ENCODE results near the gene MAN1C1. TPM values are rescaled to one million over a fixed set of nuclear protein-coding genes. Genes with fewer than 3 reads are reported as not detected.

The MAN1C1 gene
- total and polyA plus RNA-seq, 8 donors, result 4.3 to 33.9 (median 6.1) TPM

GRCh38 chr1:25620701-25621350 is 4.2 kb downstream of the MAN1C1 start:
- Histone ChIP-seq H3K4me3 (peak overlapping the region in 1 of 4 donors; percentile 99), H3K36me3 (peaks cover 0 to 4% (median 0%) of the 10 kb centered on the region in 4 donors), H3K27me3 (peaks cover 0 to 6% (median 4%) of the 10 kb centered on the region in 3 donors), H3K9me3 (no peaks in the 10 kb centered on the region), H3K27ac (peak overlapping the region in 2 of 5 donors; percentile 87 to 88), H3K4me1 (peaks cover 26 to 70% (median 51%) of the 10 kb centered on the region in 4 donors)
- TF ChIP-seq POLR2AphosphoS5 (IDR thresholded peaks at IDR 0.05) (no peak), CTCF (IDR thresholded peaks at IDR 0.05) (no peak), POLR2A (IDR thresholded peaks at IDR 0.05) (no peak), EP300 (IDR thresholded peaks at IDR 0.05) (no peak)
- peak in 1 of 2 donors; percentile 1 for DNase-seq
- 84 to 95% (median 90%) methylated on average over 4 of the region's 4 CpGs for WGBS, 5 donors
- intact Hi-C loops (cut with DNase I; ENCODE audit: low total_unique reads), result no loop called here

DNA sequence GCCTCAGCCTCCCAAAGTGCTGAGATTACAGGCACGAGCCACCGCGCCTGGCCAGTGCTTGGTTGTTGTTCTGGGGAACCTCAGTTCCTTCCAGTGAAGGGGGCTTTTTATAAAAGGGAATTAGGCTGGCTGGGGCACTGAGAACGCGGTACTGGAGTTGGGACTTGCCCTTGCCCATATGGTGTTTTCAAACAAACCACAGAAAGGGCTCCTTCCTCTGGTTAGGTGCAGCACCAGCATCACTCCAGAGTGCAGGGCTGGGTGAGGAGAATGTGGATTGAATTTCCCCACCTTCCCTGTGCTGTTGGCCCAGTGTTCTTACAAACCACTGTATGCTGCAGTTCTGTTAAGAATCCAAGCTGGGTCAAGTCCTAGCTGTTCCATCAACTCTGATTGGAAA is 5.3 kb downstream of the MAN1C1 start:
- DNase-seq, result peak in 1 of 2 donors; percentile 1
- TF ChIP-seq CTCF (IDR thresholded peaks at IDR 0.05), result no peak
- TF ChIP-seq POLR2AphosphoS5 (IDR thresholded peaks at IDR 0.05), result no peak
- TF ChIP-seq POLR2A (IDR thresholded peaks at IDR 0.05), result no peak
- TF ChIP-seq EP300 (IDR thresholded peaks at IDR 0.05), result no peak
- intact Hi-C loops (cut with DNase I; ENCODE audit: low total_unique reads), result no loop called here
- H3K9me3 ChIP-seq, result no peaks in the 10 kb centered on the region
- H3K4me3 ChIP-seq, result no peak overlapping the region
- H3K27me3 ChIP-seq, result peaks cover 0 to 6% (median 4%) of the 10 kb centered on the region in 3 donors
- 83 to 96% (median 89%) methylated on average over 3 to 5 of the region's 5 CpGs for WGBS, 5 donors
- H3K27ac ChIP-seq, result peak overlapping the region in 1 of 5 donors; percentile 88
- H3K36me3 ChIP-seq, result peaks cover 0 to 7% (median 0%) of the 10 kb centered on the region in 4 donors
- peaks cover 22 to 66% (median 46%) of the 10 kb centered on the region in 4 donors for H3K4me1 ChIP-seq

- intact Hi-C loops (cut with DNase I; ENCODE audit: low total_unique reads), result no loop called here
- 78 to 89% (median 84%) methylated on average over 6 of the region's 6 CpGs for WGBS, 5 donors
- Histone ChIP-seq H3K4me1 (peaks cover 22 to 65% (median 43%) of the 10 kb centered on the region in 4 donors), H3K27ac (peak overlapping the region in 2 of 5 donors; percentile 13 to 88), H3K27me3 (peaks cover 0 to 5% (median 4%) of the 10 kb centered on the region in 3 donors), H3K9me3 (no peaks in the 10 kb centered on the region), H3K36me3 (peaks cover 0 to 7% (median 0%) of the 10 kb centered on the region in 4 donors), H3K4me3 (no peak overlapping the region)
- peak in 1 of 2 donors; percentile 5 for DNase-seq
- TF ChIP-seq POLR2A (IDR thresholded peaks at IDR 0.05) (no peak), POLR2AphosphoS5 (IDR thresholded peaks at IDR 0.05) (no peak), EP300 (IDR thresholded peaks at IDR 0.05) (no peak)
Observed at GRCh38 chr1:25622531-25622930, 5.9 kb downstream of the MAN1C1 start.

DNA sequence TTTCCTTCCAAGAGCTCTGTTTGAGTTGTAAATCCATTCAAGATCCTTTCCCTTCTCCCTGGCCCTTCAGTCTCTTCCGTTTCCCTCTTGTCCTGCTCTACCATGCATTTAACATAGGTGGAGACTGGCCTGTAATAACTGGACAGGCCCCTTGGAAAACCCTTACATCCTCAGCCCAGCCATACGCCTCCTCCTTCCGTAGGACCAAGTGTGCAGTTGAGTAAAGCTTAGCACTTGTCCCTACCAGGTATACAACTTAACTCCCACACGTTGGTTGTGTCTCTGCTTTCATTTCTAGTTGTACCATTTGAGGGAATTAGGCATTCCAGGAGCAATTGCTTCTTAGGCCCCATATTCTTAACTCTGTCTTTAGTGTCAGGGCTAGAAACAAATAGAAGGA is 6.4 kb downstream of the MAN1C1 start:
- peak in 1 of 2 donors; percentile 0 for DNase-seq
- Histone ChIP-seq H3K36me3 (peaks cover 0 to 7% (median 0%) of the 10 kb centered on the region in 4 donors), H3K4me1 (peaks cover 17 to 60% (median 39%) of the 10 kb centered on the region in 4 donors), H3K4me3 (no peak overlapping the region), H3K9me3 (no peaks in the 10 kb centered on the region), H3K27me3 (peaks cover 0 to 1% (median under 1%) of the 10 kb centered on the region in 3 donors), H3K27ac (peak overlapping the region in 2 of 5 donors; percentile 13 to 88)
- intact Hi-C loops (cut with DNase I; ENCODE audit: low total_unique reads), result no loop called here
- 68 to 89% (median 86%) methylated on average over 4 of the region's 4 CpGs for WGBS, 5 donors
- no peak for TF ChIP-seq POLR2A (IDR thresholded peaks at IDR 0.05)

- intact Hi-C loops (cut with DNase I; ENCODE audit: low total_unique reads), result no loop called here
- H3K9me3 ChIP-seq, result no peaks in the 10 kb centered on the region
- H3K36me3 ChIP-seq, result peaks cover 0 to 8% (median 0%) of the 10 kb centered on the region in 4 donors
- 70 to 87% (median 84%) methylated on average over 4 of the region's 4 CpGs for WGBS, 5 donors
- no peaks in the 10 kb centered on the region for H3K27me3 ChIP-seq
- DNase-seq, result no peak
- no peak overlapping the region for H3K4me3 ChIP-seq
- peak overlapping the region in 1 of 5 donors; percentile 88 for H3K27ac ChIP-seq
- H3K4me1 ChIP-seq, result peaks cover 11 to 53% (median 31%) of the 10 kb centered on the region in 4 donors
- TF ChIP-seq POLR2AphosphoS5 (IDR thresholded peaks at IDR 0.05) (no peak), EP300 (IDR thresholded peaks at IDR 0.05) (no peak), POLR2A (IDR thresholded peaks at IDR 0.05) (no peak), CTCF (IDR thresholded peaks at IDR 0.05) (no peak)
Observed at GRCh38 chr1:25623731-25624130, 7.1 kb downstream of the MAN1C1 start.
